ENCODE data around the gene TNP2. TPM values are rescaled to one million over a fixed set of nuclear protein-coding genes. Genes with fewer than 3 reads are reported as not detected.

The TNP2 gene
- total and polyA plus RNA-seq, 2 of the 4 experiments (the other 2 are of a cell fraction), result not detected

GRCh38 chr16:11301645-11302501, 32.7 kb upstream of the TNP2 start:
- H2BK15ac ChIP-seq (ENCODE audit: low read depth, low read length), result no peak overlapping the region
- no peak overlapping the region; the same call in 1 of the 2 replicates for H3K4ac ChIP-seq (ENCODE audit: low read depth, low read length)
- intact Hi-C loops (cut with micrococcal nuclease) (no loop called here), dilution Hi-C loops (cut with HindIII; ENCODE audit: low sequenced_read_pairs, unreplicated experiment) (no loop called here), in situ Hi-C loops (cut with MboI; ENCODE audit: low sequenced_read_pairs) (no loop called here)
- no peak overlapping the region for H4K8ac ChIP-seq (ENCODE audit: low read depth in 2 of 2, low read length in 2 of 2)
- no peak overlapping the region for H3K23ac ChIP-seq (ENCODE audit: low read depth, low read length)
- DNase-seq (no peak), ATAC-seq (ENCODE audit: low read depth) (no peak)
- H2AFZ ChIP-seq (replicated peaks; ENCODE audit: low read length, poor library complexity), result no peak overlapping the region
- no peak overlapping the region for H3K9ac ChIP-seq (ENCODE audit: low read depth, low read length)
- no peak overlapping the region for H3K4me3 ChIP-seq (ENCODE audit: insufficient read depth, low read depth, low read length)
- POLR2A ChIA-PET (ENCODE audit: unreplicated experiment), result no interaction called here
- no peak overlapping the region for H4K5ac ChIP-seq (ENCODE audit: low read depth, low read length)
- 0 out of 2 replicates have a peak overlapping the region, but pooled peaks have one; percentile 27 for H3K14ac ChIP-seq (replicated peaks; ENCODE audit: low read depth, low read length)
- H3K4me1 ChIP-seq (ENCODE audit: control insufficient read depth, insufficient read depth, low read length), result peaks cover 9% of the 10 kb centered on the region
- no peak overlapping the region for H2AK9ac ChIP-seq (replicated peaks; ENCODE audit: low read depth, low read length, poor library complexity)
- H3K79me1 ChIP-seq (ENCODE audit: low read depth in 1 of 2, low read length in 2 of 2), result no peaks in the 10 kb centered on the region
- H3K27ac ChIP-seq (ENCODE audit: insufficient read depth, low read length), result no peak overlapping the region
- no TSS peak for BruUV-seq (replicated peaks)
- CTCF ChIA-PET, result no interaction called here
- no peaks in the 10 kb centered on the region for H4K20me1 ChIP-seq (ENCODE audit: insufficient read depth, low read length)
- H3K56ac ChIP-seq (ENCODE audit: extremely low read depth, insufficient read depth, low read length), result no peak overlapping the region
- no peak overlapping the region for H2BK120ac ChIP-seq (ENCODE audit: low read depth, low read length)
- no peak overlapping the region for H2BK20ac ChIP-seq (ENCODE audit: low read depth, low read length)
- H3K18ac ChIP-seq (ENCODE audit: low read depth, low read length), result no peak overlapping the region
- no peak overlapping the region for H2BK5ac ChIP-seq (ENCODE audit: low read depth, low read length, poor library complexity, severe bottlenecking)
- H3K4me2 ChIP-seq (ENCODE audit: low read depth, low read length), result no peak overlapping the region
- no CpG with 5 or more reads among the region's 4 CpGs for WGBS, 2 experiments (ENCODE audit: extremely low coverage in 2 of 2, insufficient read length in 1 of 2)
- H3K9me1 ChIP-seq (ENCODE audit: insufficient read depth, low read length), result no peaks in the 10 kb centered on the region
- H3K27me3 ChIP-seq (ENCODE audit: control insufficient read depth, insufficient read depth, low read length), result no peaks in the 10 kb centered on the region
- H4K91ac ChIP-seq (ENCODE audit: insufficient read depth, low read depth, low read length), result no peak overlapping the region
- no peaks in the 10 kb centered on the region for H3K9me3 ChIP-seq (ENCODE audit: control insufficient read depth, insufficient read depth, low read length)
- no peaks in the 10 kb centered on the region for H3K36me3 ChIP-seq (ENCODE audit: control insufficient read depth, insufficient read depth, low read length)
- no peak overlapping the region for H2AK5ac ChIP-seq (ENCODE audit: low read depth, low read length)
- no peak for TF ChIP-seq RCOR1 (IDR thresholded peaks at IDR 0.05; ENCODE audit: insufficient replicate concordance, low read length)
- TF ChIP-seq CTCF (conservative IDR thresholded peaks at IDR 0.05; ENCODE audit: low read depth, low read length), result no peak
- TF ChIP-seq BHLHE40 (IDR thresholded peaks at IDR 0.05; ENCODE audit: low read depth, low read length), result no peak
- no peak for TF ChIP-seq MXI1 (IDR thresholded peaks at IDR 0.05; ENCODE audit: borderline replicate concordance, low read depth, low read length)
- no peak for TF ChIP-seq CEBPB (IDR thresholded peaks at IDR 0.05; ENCODE audit: low read depth, low read length)
- TF ChIP-seq ELK1 (IDR thresholded peaks at IDR 0.05; ENCODE audit: borderline replicate concordance, low read depth, low read length), result no peak
- TF ChIP-seq CHD1 (IDR thresholded peaks at IDR 0.05; ENCODE audit: low read depth, low read length), result no peak
- TF ChIP-seq SMC3 (IDR thresholded peaks at IDR 0.05; ENCODE audit: low read depth, low read length), result no peak
- TF ChIP-seq RFX5 (IDR thresholded peaks at IDR 0.05; ENCODE audit: low read depth, low read length), result no peak
- TF ChIP-seq USF2 (IDR thresholded peaks at IDR 0.05; ENCODE audit: low read depth, low read length), result no peak
- no peak for TF ChIP-seq NFE2L2 (IDR thresholded peaks at IDR 0.05; ENCODE audit: low read depth, low read length)
- TF ChIP-seq MAFK (IDR thresholded peaks at IDR 0.05; ENCODE audit: low read depth, low read length), result no peak
- no peak for TF ChIP-seq RAD21 (IDR thresholded peaks at IDR 0.05; ENCODE audit: low read length)
- TF ChIP-seq POLR2A (IDR thresholded peaks at IDR 0.05; ENCODE audit: low read depth, low read length), result no peak
- TF ChIP-seq MAZ (IDR thresholded peaks at IDR 0.05; ENCODE audit: borderline replicate concordance, low read depth, low read length), result no peak
